DOHH2 (cell line): ENCODE measurements around the gene GPR85.

Experiments used
- H3F3A ChIP-seq: fragments of 200-600 bp; sonication (generic), shearing (Covaris generic); 2 replicates; pipeline ENCODE4 v1.6.0; 2016; ENCODE audit warnings: antibody characterized with exemption, mild to moderate bottlenecking; ENCODE audit not compliant: control insufficient read depth, insufficient read depth
- H3K27ac ChIP-seq: fragments of 200-600 bp; sonication (generic); 2 replicates; pipeline ENCODE4 v1.5.1; 2014; ENCODE audit warnings: low read depth, mild to moderate bottlenecking, low read length, moderate library complexity
- H3K27me3 ChIP-seq: fragments of 200-600 bp; sonication (generic); 2 replicates; pipeline ENCODE4 v1.6.1; 2014; ENCODE audit warnings: mild to moderate bottlenecking, low read length, mixed read lengths; ENCODE audit not compliant: control insufficient read depth
- H3K36me3 ChIP-seq: fragments of 200-600 bp; sonication (generic); 2 replicates; pipeline ENCODE4 v1.6.1; 2014; ENCODE audit warnings: mild to moderate bottlenecking, low read length, moderate library complexity, mixed read lengths; ENCODE audit not compliant: control insufficient read depth
- H3K4me1 ChIP-seq: fragments of 200-600 bp; sonication (generic); 2 replicates; pipeline ENCODE4 v1.6.1; 2014; ENCODE audit warnings: mild to moderate bottlenecking, low read length, mixed read lengths; ENCODE audit not compliant: control insufficient read depth
- H3K4me2 ChIP-seq: fragments of 200-600 bp; sonication (generic); 2 replicates; pipeline ENCODE4 v1.6.0; 2014; ENCODE audit warnings: mild to moderate bottlenecking, low read length, moderate library complexity
- H3K4me3 ChIP-seq: fragments of 200-600 bp; sonication (generic); 2 replicates; pipeline ENCODE4 v1.5.1; 2014; ENCODE audit warnings: mild to moderate bottlenecking, low read length, mixed read lengths
- H3K79me2 ChIP-seq: fragments of 200-600 bp; sonication (generic); 2 replicates; pipeline ENCODE4 v1.6.1; 2014; ENCODE audit warnings: mild to moderate bottlenecking, low read length, mixed read lengths; ENCODE audit not compliant: control insufficient read depth
- H3K9me2 ChIP-seq: fragments of 200-600 bp; sonication (generic); replicated peaks from 2 replicates; pipeline ENCODE4 v1.6.1; 2014; ENCODE audit warnings: mild to moderate bottlenecking, low read length, mixed read lengths; ENCODE audit not compliant: control insufficient read depth
- H3K9me3 ChIP-seq: fragments of 200-600 bp; sonication (generic); 2 replicates; pipeline ENCODE4 v1.6.1; 2014; ENCODE audit warnings: antibody characterized with exemption, low read length, mixed read lengths; ENCODE audit not compliant: control insufficient read depth, insufficient read depth
- H4K20me1 ChIP-seq: fragments of 200-600 bp; sonication (generic); 2 replicates; pipeline ENCODE4 v1.6.0; 2014; ENCODE audit warnings: low read depth, mild to moderate bottlenecking, antibody characterized with exemption, low read length, moderate library complexity; ENCODE audit not compliant: control insufficient read depth, insufficient read depth
- CTCF ChIP-seq: fragments of 200-600 bp; sonication (generic); IDR thresholded peaks from one replicate; pipeline ENCODE4 v1.5.1; 2014; ENCODE audit warnings: antibody characterized with exemption, mild to moderate bottlenecking, low read depth, low read length; ENCODE audit not compliant: poor library complexity, severe bottlenecking
- EZH2phosphoT487 ChIP-seq: fragments of 200-600 bp; sonication (generic); IDR thresholded peaks from 2 replicates; pipeline ENCODE4 v1.6.1; 2017; ENCODE audit warnings: borderline replicate concordance, mild to moderate bottlenecking, antibody characterized with exemption, low read length, moderate library complexity, mixed read lengths

The GPR85 gene

GRCh38 chr7:113085781-113086390 lies 741 bp downstream of the GPR85 start:
- Histone ChIP-seq H3K27ac (no peak overlapping the region), H3K27me3 (no peaks in the 10 kb centered on the region), H4K20me1 (no peaks in the 10 kb centered on the region), H3K9me3 (no peaks in the 10 kb centered on the region), H3K4me2 (no peak overlapping the region), H3K4me3 (no peak overlapping the region), H3K36me3 (no peaks in the 10 kb centered on the region), H3K9me2 (no peaks in the 10 kb centered on the region), H3F3A (no peaks in the 10 kb centered on the region), H3K4me1 (peaks cover 5% of the 10 kb centered on the region; the same call in 1 of the 2 replicates), H3K79me2 (no peaks in the 10 kb centered on the region)
- no peak for TF ChIP-seq EZH2phosphoT487
- TF ChIP-seq CTCF: no peak

GRCh38 chr7:113084496-113085172 lies 2.0 kb downstream of the GPR85 start:
- Histone ChIP-seq H3K9me2 (no peaks in the 10 kb centered on the region), H3F3A (no peaks in the 10 kb centered on the region), H3K4me1 (peaks cover 5% of the 10 kb centered on the region; the same call in 1 of the 2 replicates), H3K4me3 (no peak overlapping the region), H3K9me3 (no peaks in the 10 kb centered on the region), H3K27ac (no peak overlapping the region), H3K36me3 (no peaks in the 10 kb centered on the region), H3K4me2 (no peak overlapping the region), H3K79me2 (no peaks in the 10 kb centered on the region), H3K27me3 (no peaks in the 10 kb centered on the region), H4K20me1 (no peaks in the 10 kb centered on the region)
- TF ChIP-seq EZH2phosphoT487 (no peak), CTCF (no peak)

- Histone ChIP-seq H3K79me2 (no peaks in the 10 kb centered on the region), H4K20me1 (no peaks in the 10 kb centered on the region), H3K9me3 (no peaks in the 10 kb centered on the region), H3K4me1 (peaks cover 5% of the 10 kb centered on the region; the same call in 1 of the 2 replicates), H3K36me3 (no peaks in the 10 kb centered on the region), H3K4me3 (no peak overlapping the region), H3K4me2 (no peak overlapping the region), H3K27me3 (no peaks in the 10 kb centered on the region), H3K27ac (no peak overlapping the region), H3K9me2 (no peaks in the 10 kb centered on the region), H3F3A (no peaks in the 10 kb centered on the region)
- no peak for TF ChIP-seq EZH2phosphoT487
- TF ChIP-seq CTCF: no peak
Observed at GRCh38 chr7:113083816-113084495, 2.7 kb downstream of the GPR85 start.
